ENCODE data around the gene ADARB2. TPM values are rescaled to one million over a fixed set of nuclear protein-coding genes. Genes with fewer than 3 reads are reported as not detected.

Gene ADARB2
- total and polyA plus RNA-seq, 10 of the 15 experiments (the other 5 are each of a cell fraction or from before 2014, with no cell fraction given) = 0.02 to 4.1 (median 0.76) TPM

- TF ChIP-seq BACH1 (IDR thresholded peaks at IDR 0.05; ENCODE audit: borderline replicate concordance) (no peak), ETV6 (conservative IDR thresholded peaks at IDR 0.05 in 1 of 2, IDR thresholded peaks at IDR 0.05 in 1 of 2; ENCODE audit: borderline replicate concordance in 1 of 2, low read depth in 1 of 2) (peak in 1 of 2 experiments; percentile 63; a peak in 1 of 4 replicates), NBN (IDR thresholded peaks at IDR 0.05) (peak; percentile 61; the same call in 1 of the 2 replicates), NFYB (IDR thresholded peaks at IDR 0.05; ENCODE audit: insufficient read depth, low read depth, low read length) (peak; percentile 48; the same call in 1 of the 2 replicates), ZNF687 (IDR thresholded peaks at IDR 0.05) (peak; percentile 58; the same call in 1 of the 2 replicates), YY1 (IDR thresholded peaks at IDR 0.05; ENCODE audit: low read depth, low read length) (no peak), LARP7 (IDR thresholded peaks at IDR 0.05) (peak; percentile 50), ZBED1 (IDR thresholded peaks at IDR 0.05; ENCODE audit: borderline replicate concordance) (no peak), SRF (IDR thresholded peaks at IDR 0.05; ENCODE audit: low read depth in 2 of 2, low read length in 2 of 2) (0 out of 4 replicates have a peak, but pooled peaks of 1 of the 2 experiments have one; percentile 21), EED (IDR thresholded peaks at IDR 0.05; ENCODE audit: low read depth) (peak; percentile 87), STAT1 (conservative IDR thresholded peaks at IDR 0.05) (0 out of 2 replicates have a peak, but pooled peaks have one; percentile 17), RELA (IDR thresholded peaks at IDR 0.05; ENCODE audit: borderline replicate concordance, partially characterized antibody) (peak; percentile 57), PML (IDR thresholded peaks at IDR 0.05; ENCODE audit: low read length) (no peak; the same call in 1 of the 2 replicates), GABPA (IDR thresholded peaks at IDR 0.05; ENCODE audit: low read depth) (no peak), HDAC2 (IDR thresholded peaks at IDR 0.05) (no peak), SUPT20H (IDR thresholded peaks at IDR 0.05; ENCODE audit: borderline replicate concordance, control insufficient read depth, low read depth, low read length) (no peak), ESRRA (IDR thresholded peaks at IDR 0.05; ENCODE audit: low read length) (no peak), ZZZ3 (IDR thresholded peaks at IDR 0.05; ENCODE audit: control insufficient read depth, insufficient read length, low read depth) (no peak), PKNOX1 (IDR thresholded peaks at IDR 0.05) (peak; percentile 72), POU2F2 (IDR thresholded peaks at IDR 0.05; ENCODE audit: borderline replicate concordance, low read depth, low read length) (no peak; the same call in 2 of the 3 replicates), RAD21 (IDR thresholded peaks at IDR 0.05; ENCODE audit: insufficient read depth, low read depth, low read length) (no peak), POLR2A (IDR thresholded peaks at IDR 0.05; ENCODE audit: low read depth, low read length) (peak; percentile 80), RBBP5 (conservative IDR thresholded peaks at IDR 0.05) (no peak), MEF2B (IDR thresholded peaks at IDR 0.05; ENCODE audit: partially characterized antibody, poor library complexity, severe bottlenecking) (peak; percentile 98), SP1 (IDR thresholded peaks at IDR 0.05; ENCODE audit: low read depth, low read length) (no peak), IKZF2 (IDR thresholded peaks at IDR 0.05) (peak; percentile 89 to 91), RB1 (IDR thresholded peaks at IDR 0.05; ENCODE audit: borderline replicate concordance) (peak; percentile 72; the same call in 1 of the 2 replicates), MEF2A (IDR thresholded peaks at IDR 0.05; ENCODE audit: insufficient read depth, low read depth, low read length) (0 out of 2 replicates have a peak, but pooled peaks have one; percentile 30)
These were observed at the start of gene ADARB2 (continued) for GRCh38 chr10:1737222-1738061.

Data from GM12878 (cell line).